ENCODE results near the gene SYNJ2. TPM values are rescaled to one million over a fixed set of nuclear protein-coding genes. Genes with fewer than 3 reads are reported as not detected.

Gene SYNJ2
- total RNA-seq, 1 donor from 2014 or later: 42.7 TPM

DNA sequence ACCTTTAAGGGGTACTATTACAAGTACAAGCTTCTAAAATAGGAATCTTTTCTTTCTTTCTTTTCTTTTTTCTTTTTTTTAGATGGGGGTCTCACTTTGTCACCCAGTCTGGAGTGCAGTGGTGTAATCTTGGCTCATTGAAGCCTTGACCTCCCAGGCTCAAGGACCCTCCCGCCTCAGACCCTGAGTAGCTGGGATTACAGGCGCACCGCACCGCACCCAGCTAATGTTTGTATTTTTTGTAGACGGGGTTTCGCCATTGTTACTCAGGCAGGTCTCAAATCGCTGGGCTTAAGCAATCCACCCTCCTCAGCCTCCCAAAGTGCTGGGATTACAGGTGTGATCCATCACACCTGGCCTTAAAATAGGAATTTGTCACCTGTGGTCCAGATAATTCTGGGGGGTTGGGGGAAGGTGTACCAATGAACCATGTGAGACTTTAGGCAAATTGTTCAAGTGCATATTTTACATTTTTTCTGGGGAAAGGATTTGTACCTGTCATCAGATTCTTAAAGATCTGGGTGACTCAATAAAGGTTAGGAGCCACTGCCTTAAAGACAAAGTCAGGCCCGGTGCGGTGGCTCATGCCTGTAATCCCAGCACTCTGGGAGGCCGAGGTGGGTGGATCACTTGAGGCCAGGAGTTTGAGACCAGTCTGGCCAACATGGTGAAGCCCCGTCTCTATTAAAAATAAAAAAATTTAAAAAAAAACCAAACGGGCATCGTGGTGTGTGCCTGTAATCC lies 19.7 kb upstream of the SYNJ2 start:
- no peak for DNase-seq (ENCODE audit: low spot score in 2 of 2, unreplicated experiment in 2 of 2)
- Mint-ChIP-seq H3K27ac (no peak overlapping the region), H3K36me3 (peaks cover 6% of the 10 kb centered on the region), H3K4me3 (no peak overlapping the region), H3K4me1 (peaks cover 2% of the 10 kb centered on the region), H3K27me3 (ENCODE audit: low read depth) (no peaks in the 10 kb centered on the region), H3K9me3 (peaks cover 27% of the 10 kb centered on the region)
- TF ChIP-seq, protein P1, sequence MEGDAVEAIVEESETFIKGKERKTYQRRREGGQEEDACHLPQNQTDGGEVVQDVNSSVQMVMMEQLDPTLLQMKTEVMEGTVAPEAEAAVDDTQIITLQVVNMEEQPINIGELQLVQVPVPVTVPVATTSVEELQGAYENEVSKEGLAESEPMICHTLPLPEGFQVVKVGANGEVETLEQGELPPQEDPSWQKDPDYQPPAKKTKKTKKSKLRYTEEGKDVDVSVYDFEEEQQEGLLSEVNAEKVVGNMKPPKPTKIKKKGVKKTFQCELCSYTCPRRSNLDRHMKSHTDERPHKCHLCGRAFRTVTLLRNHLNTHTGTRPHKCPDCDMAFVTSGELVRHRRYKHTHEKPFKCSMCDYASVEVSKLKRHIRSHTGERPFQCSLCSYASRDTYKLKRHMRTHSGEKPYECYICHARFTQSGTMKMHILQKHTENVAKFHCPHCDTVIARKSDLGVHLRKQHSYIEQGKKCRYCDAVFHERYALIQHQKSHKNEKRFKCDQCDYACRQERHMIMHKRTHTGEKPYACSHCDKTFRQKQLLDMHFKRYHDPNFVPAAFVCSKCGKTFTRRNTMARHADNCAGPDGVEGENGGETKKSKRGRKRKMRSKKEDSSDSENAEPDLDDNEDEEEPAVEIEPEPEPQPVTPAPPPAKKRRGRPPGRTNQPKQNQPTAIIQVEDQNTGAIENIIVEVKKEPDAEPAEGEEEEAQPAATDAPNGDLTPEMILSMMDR (IDR thresholded peaks at IDR 0.05; ENCODE audit: unreplicated experiment): no peak

DNA sequence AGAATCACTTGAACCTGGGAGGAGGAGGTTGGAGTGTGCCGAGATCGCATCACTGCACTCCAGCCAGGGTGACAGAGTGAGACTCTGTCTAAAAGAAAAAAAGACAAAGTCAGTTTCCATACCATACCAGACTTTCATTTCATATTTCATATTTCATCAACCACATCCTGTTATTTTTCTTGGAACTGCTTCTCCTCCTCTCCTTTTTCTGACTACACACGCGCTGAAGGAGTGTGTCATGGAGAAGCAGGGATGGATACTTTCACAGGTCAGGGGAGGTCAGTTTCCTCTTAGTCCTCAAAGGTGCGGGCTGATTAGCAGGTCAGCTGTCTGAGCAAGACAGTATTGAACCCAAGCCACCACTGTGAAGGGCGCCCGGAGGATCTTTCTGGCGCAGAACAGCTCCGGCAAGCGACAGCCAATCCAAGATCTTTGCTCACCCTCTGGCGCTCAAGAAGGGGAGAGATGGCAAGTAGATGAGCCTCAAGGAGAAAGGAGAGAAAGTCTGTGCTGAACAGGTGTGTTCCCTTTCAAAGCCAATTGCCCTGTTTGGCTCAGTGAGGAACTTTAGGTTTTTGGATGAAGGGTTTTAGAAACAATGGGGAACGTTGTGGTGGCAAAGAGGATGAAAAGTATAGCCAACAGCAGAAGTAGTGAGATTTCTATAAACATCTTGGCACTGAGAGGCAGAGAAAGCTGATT lies 18.9 kb upstream of the SYNJ2 start:
- no peak for DNase-seq (ENCODE audit: low spot score in 2 of 2, unreplicated experiment in 2 of 2)
- H3K36me3 Mint-ChIP-seq: peaks cover 6% of the 10 kb centered on the region
- H3K27me3 Mint-ChIP-seq (ENCODE audit: low read depth): no peaks in the 10 kb centered on the region
- H3K4me1 Mint-ChIP-seq: peaks cover 4% of the 10 kb centered on the region
- peaks cover 25% of the 10 kb centered on the region for H3K9me3 Mint-ChIP-seq
- TF ChIP-seq, protein P1 (IDR thresholded peaks at IDR 0.05; ENCODE audit: unreplicated experiment): no peak
- H3K27ac Mint-ChIP-seq: peak overlapping the region; percentile 22
- no peak overlapping the region for H3K4me3 Mint-ChIP-seq

GRCh38 chr6:157964100-157964499 lies 17.6 kb upstream of the SYNJ2 start:
- Mint-ChIP-seq H3K27me3 (ENCODE audit: low read depth) (no peaks in the 10 kb centered on the region), H3K9me3 (peaks cover 15% of the 10 kb centered on the region), H3K36me3 (peaks cover 3% of the 10 kb centered on the region), H3K27ac (no peak overlapping the region), H3K4me3 (no peak overlapping the region), H3K4me1 (peaks cover 6% of the 10 kb centered on the region)
- no peak for DNase-seq (ENCODE audit: low spot score in 2 of 2, unreplicated experiment in 2 of 2)
- TF ChIP-seq, protein P1 (IDR thresholded peaks at IDR 0.05; ENCODE audit: unreplicated experiment): no peak

DNA sequence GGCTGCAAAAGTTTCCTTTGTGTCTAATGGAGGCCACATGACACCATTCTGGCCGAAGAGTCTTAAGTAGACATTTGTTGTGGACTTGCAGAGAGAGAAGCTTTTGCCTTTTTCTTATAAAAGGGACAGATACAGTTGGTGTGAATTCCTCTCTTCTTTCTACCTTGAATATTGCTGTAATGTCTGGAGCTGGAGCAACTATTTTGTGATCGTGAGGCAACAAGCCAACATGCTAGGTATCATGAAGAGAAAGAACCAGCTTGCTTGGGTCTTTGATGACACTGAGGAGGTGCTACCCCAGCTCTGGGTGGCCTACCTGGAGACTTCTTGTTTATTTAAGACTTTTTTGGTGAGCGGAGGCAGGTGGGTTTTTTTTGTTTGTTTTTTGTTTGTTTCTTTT lies 16.3 kb upstream of the SYNJ2 start:
- Mint-ChIP-seq H3K36me3 (no peaks in the 10 kb centered on the region), H3K4me1 (peaks cover 7% of the 10 kb centered on the region), H3K9me3 (peaks cover 3% of the 10 kb centered on the region), H3K4me3 (no peak overlapping the region), H3K27ac (no peak overlapping the region), H3K27me3 (ENCODE audit: low read depth) (no peaks in the 10 kb centered on the region)
- DNase-seq (ENCODE audit: low spot score in 2 of 2, unreplicated experiment in 2 of 2): no peak
- TF ChIP-seq, protein P1 (IDR thresholded peaks at IDR 0.05; ENCODE audit: unreplicated experiment): no peak

- Mint-ChIP-seq H3K36me3 (no peaks in the 10 kb centered on the region), H3K4me1 (peaks cover 14% of the 10 kb centered on the region), H3K27me3 (ENCODE audit: low read depth) (no peaks in the 10 kb centered on the region), H3K4me3 (no peak overlapping the region), H3K9me3 (no peaks in the 10 kb centered on the region), H3K27ac (no peak overlapping the region)
- no peak for DNase-seq (ENCODE audit: low spot score in 2 of 2, unreplicated experiment in 2 of 2)
- TF ChIP-seq, protein P1 (IDR thresholded peaks at IDR 0.05; ENCODE audit: unreplicated experiment): no peak
Observed at GRCh38 chr6:157966589-157966977, 15.1 kb upstream of the SYNJ2 start.

Measured in mesothelial cell of epicardium (in vitro differentiated cells).